GM23248 (cell line): ENCODE measurements around the gene CALB2.

Experiments used
- EZH2 ChIP-seq: fragments of 200-600 bp; sonication (generic); IDR thresholded peaks from 2 replicates; pipeline ENCODE4 v1.6.1; 2018; ENCODE audit warnings: antibody characterized with exemption, mild to moderate bottlenecking; ENCODE audit not compliant: insufficient read depth, poor library complexity, severe bottlenecking
- EZH2phosphoT487 ChIP-seq: fragments of 200-600 bp; sonication (generic); IDR thresholded peaks from 2 replicates; pipeline ENCODE4 v1.6.1; 2018; ENCODE audit warnings: antibody characterized with exemption, moderate library complexity, mild to moderate bottlenecking, low read depth; ENCODE audit not compliant: insufficient read depth

GRCh38 chr16:71423865-71424264 is 65.3 kb downstream of the CALB2 start:
- TF ChIP-seq EZH2 (no peak), EZH2phosphoT487 (no peak)
